HepG2 (cell line): ENCODE data around the gene CLDN9. TPM values are rescaled to one million over a fixed set of nuclear protein-coding genes. Genes with fewer than 3 reads are reported as not detected.

Experiments used
- CHD2 ChIP-seq: IDR thresholded peaks from 2 replicates; pipeline ENCODE4 v1.6.1; 2011; ENCODE audit warnings: low read depth, low read length, improper control_type of control experiment
- KLF13 ChIP-seq: sonication (generic); formaldehyde crosslinking; IDR thresholded peaks from 2 replicates; pipeline ENCODE4 v1.4.0; 2020; ENCODE audit warnings: mild to moderate bottlenecking, missing genetic modification reagents
- MEIS1 ChIP-seq: sonication (generic); formaldehyde crosslinking; IDR thresholded peaks from 2 replicates; pipeline ENCODE4 v1.9.0; 2021; ENCODE audit warnings: mild to moderate bottlenecking, missing genetic modification reagents, moderate library complexity, borderline replicate concordance
- POGZ ChIP-seq: sonication (generic); formaldehyde crosslinking; IDR thresholded peaks from 2 replicates; pipeline ENCODE4 v1.4.0; 2020; ENCODE audit warnings: mild to moderate bottlenecking, missing genetic modification reagents
- SIX4 ChIP-seq: sonication (generic); formaldehyde crosslinking; IDR thresholded peaks from 2 replicates; pipeline ENCODE4 v1.4.0; 2020; ENCODE audit warnings: missing genetic modification reagents
- YY1 ChIP-seq: IDR thresholded peaks from 2 replicates; pipeline ENCODE4 v1.6.1; 2011; ENCODE audit warnings: low read length, low read depth, moderate library complexity, mild to moderate bottlenecking; ENCODE audit not compliant: insufficient read depth, insufficient replicate concordance
- ZBTB8A ChIP-seq: sonication (generic); formaldehyde crosslinking; IDR thresholded peaks from 2 replicates; pipeline ENCODE4 v1.4.0; 2020; ENCODE audit warnings: mild to moderate bottlenecking, low read depth, missing genetic modification reagents, borderline replicate concordance
- ZFP90 ChIP-seq: sonication (generic); formaldehyde crosslinking; IDR thresholded peaks from 2 replicates; pipeline ENCODE4 v1.8.0; 2022; ENCODE audit warnings: missing genetic modification reagents, mild to moderate bottlenecking, inconsistent platforms, borderline replicate concordance
- ZNF232 ChIP-seq: sonication (generic); formaldehyde crosslinking; IDR thresholded peaks from 2 replicates; pipeline ENCODE4 v1.4.0; 2020; ENCODE audit warnings: missing genetic modification reagents, borderline replicate concordance
- ZNF24 ChIP-seq: fragments of 450-650 bp; IDR thresholded peaks from 2 replicates; pipeline ENCODE4 v1.6.1; 2017; ENCODE audit warnings: antibody characterized with exemption, mild to moderate bottlenecking
- ZNF549 ChIP-seq: sonication (generic); formaldehyde crosslinking; IDR thresholded peaks from 2 replicates; pipeline ENCODE4 v1.5.0; 2020; ENCODE audit warnings: missing genetic modification reagents
- ZNF567 ChIP-seq: sonication (generic); formaldehyde crosslinking; IDR thresholded peaks from 2 replicates; pipeline ENCODE4 v1.8.1; 2023; ENCODE audit warnings: mild to moderate bottlenecking, missing genetic modification reagents, borderline replicate concordance
- ZNF674 ChIP-seq: sonication (generic); formaldehyde crosslinking; IDR thresholded peaks from 2 replicates; pipeline ENCODE4 v1.5.0; 2020; ENCODE audit warnings: low read depth, mild to moderate bottlenecking, missing genetic modification reagents
- ZNF678 ChIP-seq: sonication (generic); formaldehyde crosslinking; IDR thresholded peaks from 2 replicates; pipeline ENCODE4 v1.4.0; 2020; ENCODE audit warnings: mild to moderate bottlenecking, missing genetic modification reagents
- ZNF781 ChIP-seq: sonication (generic); formaldehyde crosslinking; IDR thresholded peaks from 2 replicates; pipeline ENCODE4 v1.5.1; 2020; ENCODE audit warnings: borderline replicate concordance, mild to moderate bottlenecking, missing genetic modification reagents; ENCODE audit errors: not compliant biosample characterization
- polyA plus RNA-seq, 8 experiments: library from polyadenylated mRNA; depleted of rRNA in 3 of 8; stranded (reverse) in 7 of 8; unstranded in 1 of 8; fragments of >200 nt; fragmentation: Illumina TruSeq in 4 of 8; extraction: Trizol in 4 of 8; gene quantifications; 2 replicates each; pipeline versions ENCODE4 v1.2.1 to v1.2.3, GENCODE V29; 2011 to 2016; ENCODE audit warnings: low read depth in 4 of 8, missing spikeins in 1 of 8, mixed read lengths in 1 of 8; ENCODE audit not compliant: insufficient read depth in 1 of 8
- total RNA-seq, 5 experiments: library from RNA; depleted of rRNA; stranded (reverse); fragments of >200 nt; fragmentation: Illumina TruSeq; extraction: Trizol; gene quantifications; 2 replicates each; pipeline ENCODE4 v1.2.3, GENCODE V29; 2016; ENCODE audit warnings: low read depth in 1 of 5
- TF ChIP-seq, protein P1 (sequence below): sonication (generic); formaldehyde crosslinking; IDR thresholded peaks from 2 replicates; pipeline ENCODE4 v1.5.1; 2020; ENCODE audit warnings: missing genetic modification reagents, mild to moderate bottlenecking, borderline replicate concordance
- TF ChIP-seq, protein P2 (sequence below): sonication (generic); formaldehyde crosslinking; IDR thresholded peaks from 2 replicates; pipeline ENCODE4 v1.4.0; 2020; ENCODE audit warnings: missing genetic modification reagents
- TF ChIP-seq, protein P3 (sequence below): sonication (generic); formaldehyde crosslinking; IDR thresholded peaks from 2 replicates; pipeline ENCODE4 v1.4.0; 2020; ENCODE audit warnings: missing genetic modification reagents, mild to moderate bottlenecking, borderline replicate concordance
- TF ChIP-seq, protein P4 (sequence below): sonication (generic); formaldehyde crosslinking; IDR thresholded peaks from 2 replicates; pipeline ENCODE4 v1.8.0; 2022; ENCODE audit warnings: mild to moderate bottlenecking, missing genetic modification reagents, moderate library complexity
- TF ChIP-seq, protein P5 (sequence below): sonication (generic); formaldehyde crosslinking; IDR thresholded peaks from 2 replicates; pipeline ENCODE4 v1.8.1; 2022; ENCODE audit warnings: low read depth, mild to moderate bottlenecking, missing genetic modification reagents

CLDN9 gene
- total and polyA plus RNA-seq, 2 of the 13 experiments (the other 11 are each of a cell fraction or from before 2014, with no cell fraction given): 0.15 to 0.26 TPM

DNA sequence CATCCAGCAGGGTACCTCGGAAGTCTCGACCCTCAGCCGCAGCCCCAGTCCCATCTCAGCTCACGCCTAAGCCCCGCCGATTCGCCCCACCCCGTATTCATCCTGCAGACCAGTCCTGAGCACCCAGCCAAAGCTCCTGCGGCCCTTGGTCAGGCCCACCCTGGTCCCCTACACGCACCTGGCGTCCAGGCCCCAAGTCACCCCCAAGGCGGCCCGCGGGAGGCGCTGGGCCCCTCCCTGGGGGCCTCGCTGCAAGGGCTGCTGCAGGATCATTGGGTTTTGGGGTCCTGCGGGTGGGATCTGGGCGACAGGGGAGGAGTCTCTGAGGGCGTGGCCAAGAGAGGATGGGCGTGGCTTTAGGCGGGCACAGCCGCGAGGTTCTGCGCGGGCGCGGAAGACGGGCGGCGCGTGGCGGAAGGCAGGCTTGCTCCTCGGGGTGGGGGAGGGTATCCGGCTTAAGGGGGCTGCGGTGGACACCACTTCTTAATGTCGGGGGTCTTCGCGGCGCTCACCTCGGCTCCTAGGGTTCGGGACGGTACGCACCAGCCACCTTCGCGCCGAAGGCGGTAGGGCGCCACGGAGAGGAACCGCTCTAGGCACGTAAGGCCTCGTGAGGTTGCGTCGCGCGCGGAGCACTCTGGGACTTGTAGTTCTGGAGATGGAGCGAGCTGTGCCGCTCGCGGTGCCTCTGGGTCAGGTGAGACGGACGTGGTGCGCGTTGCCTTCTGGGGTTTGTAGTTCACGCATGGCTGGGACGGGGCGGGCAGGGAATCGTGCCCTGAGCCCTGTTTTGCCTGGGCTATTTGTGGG is 11.2 kb downstream of the CLDN9 start, which contains the start of the genes HCFC1R1 and THOC6 (continued):
- TF ChIP-seq, protein P1, sequence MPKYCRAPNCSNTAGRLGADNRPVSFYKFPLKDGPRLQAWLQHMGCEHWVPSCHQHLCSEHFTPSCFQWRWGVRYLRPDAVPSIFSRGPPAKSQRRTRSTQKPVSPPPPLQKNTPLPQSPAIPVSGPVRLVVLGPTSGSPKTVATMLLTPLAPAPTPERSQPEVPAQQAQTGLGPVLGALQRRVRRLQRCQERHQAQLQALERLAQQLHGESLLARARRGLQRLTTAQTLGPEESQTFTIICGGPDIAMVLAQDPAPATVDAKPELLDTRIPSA: no peak
- no peak for TF ChIP-seq ZNF549
- TF ChIP-seq KLF13: no peak
- TF ChIP-seq SIX4 (CRISPR knock-in tag): peak; percentile 59; the same call in 1 of the 2 replicates
- peak; percentile 88 for TF ChIP-seq CHD2
- TF ChIP-seq YY1: peak; percentile 57
- TF ChIP-seq ZNF674 (CRISPR knock-in tag): no peak
- TF ChIP-seq ZNF678: no peak
- TF ChIP-seq, protein P2, sequence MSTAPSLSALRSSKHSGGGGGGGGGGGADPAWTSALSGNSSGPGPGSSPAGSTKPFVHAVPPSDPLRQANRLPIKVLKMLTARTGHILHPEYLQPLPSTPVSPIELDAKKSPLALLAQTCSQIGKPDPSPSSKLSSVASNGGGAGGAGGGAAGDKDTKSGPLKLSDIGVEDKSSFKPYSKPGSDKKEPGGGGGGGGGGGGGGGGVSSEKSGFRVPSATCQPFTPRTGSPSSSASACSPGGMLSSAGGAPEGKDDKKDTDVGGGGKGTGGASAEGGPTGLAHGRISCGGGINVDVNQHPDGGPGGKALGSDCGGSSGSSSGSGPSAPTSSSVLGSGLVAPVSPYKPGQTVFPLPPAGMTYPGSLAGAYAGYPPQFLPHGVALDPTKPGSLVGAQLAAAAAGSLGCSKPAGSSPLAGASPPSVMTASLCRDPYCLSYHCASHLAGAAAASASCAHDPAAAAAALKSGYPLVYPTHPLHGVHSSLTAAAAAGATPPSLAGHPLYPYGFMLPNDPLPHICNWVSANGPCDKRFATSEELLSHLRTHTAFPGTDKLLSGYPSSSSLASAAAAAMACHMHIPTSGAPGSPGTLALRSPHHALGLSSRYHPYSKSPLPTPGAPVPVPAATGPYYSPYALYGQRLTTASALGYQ (CRISPR knock-in tag): no peak; the same call in none of the 2 replicates
- no peak for TF ChIP-seq ZNF24
- TF ChIP-seq POGZ (CRISPR knock-in tag): 0 out of 2 replicates have a peak, but pooled peaks have one; percentile 23
- TF ChIP-seq, protein P3, sequence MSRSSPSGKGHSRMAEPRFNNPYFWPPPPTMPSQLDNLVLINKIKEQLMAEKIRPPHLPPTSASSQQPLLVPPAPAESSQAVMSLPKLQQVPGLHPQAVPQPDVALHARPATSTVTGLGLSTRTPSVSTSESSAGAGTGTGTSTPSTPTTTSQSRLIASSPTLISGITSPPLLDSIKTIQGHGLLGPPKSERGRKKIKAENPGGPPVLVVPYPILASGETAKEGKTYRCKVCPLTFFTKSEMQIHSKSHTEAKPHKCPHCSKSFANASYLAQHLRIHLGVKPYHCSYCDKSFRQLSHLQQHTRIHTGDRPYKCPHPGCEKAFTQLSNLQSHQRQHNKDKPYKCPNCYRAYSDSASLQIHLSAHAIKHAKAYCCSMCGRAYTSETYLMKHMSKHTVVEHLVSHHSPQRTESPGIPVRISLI (CRISPR knock-in tag): peak; percentile 53; the same call in 1 of the 2 replicates
- TF ChIP-seq, protein P4, sequence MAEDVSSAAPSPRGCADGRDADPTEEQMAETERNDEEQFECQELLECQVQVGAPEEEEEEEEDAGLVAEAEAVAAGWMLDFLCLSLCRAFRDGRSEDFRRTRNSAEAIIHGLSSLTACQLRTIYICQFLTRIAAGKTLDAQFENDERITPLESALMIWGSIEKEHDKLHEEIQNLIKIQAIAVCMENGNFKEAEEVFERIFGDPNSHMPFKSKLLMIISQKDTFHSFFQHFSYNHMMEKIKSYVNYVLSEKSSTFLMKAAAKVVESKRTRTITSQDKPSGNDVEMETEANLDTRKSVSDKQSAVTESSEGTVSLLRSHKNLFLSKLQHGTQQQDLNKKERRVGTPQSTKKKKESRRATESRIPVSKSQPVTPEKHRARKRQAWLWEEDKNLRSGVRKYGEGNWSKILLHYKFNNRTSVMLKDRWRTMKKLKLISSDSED (CRISPR knock-in tag): no peak
- peak; percentile 91; the same call in 1 of the 2 replicates for TF ChIP-seq ZNF567
- TF ChIP-seq ZNF232 (CRISPR knock-in tag): peak; percentile 63; the same call in 1 of the 2 replicates
- TF ChIP-seq, protein P5, sequence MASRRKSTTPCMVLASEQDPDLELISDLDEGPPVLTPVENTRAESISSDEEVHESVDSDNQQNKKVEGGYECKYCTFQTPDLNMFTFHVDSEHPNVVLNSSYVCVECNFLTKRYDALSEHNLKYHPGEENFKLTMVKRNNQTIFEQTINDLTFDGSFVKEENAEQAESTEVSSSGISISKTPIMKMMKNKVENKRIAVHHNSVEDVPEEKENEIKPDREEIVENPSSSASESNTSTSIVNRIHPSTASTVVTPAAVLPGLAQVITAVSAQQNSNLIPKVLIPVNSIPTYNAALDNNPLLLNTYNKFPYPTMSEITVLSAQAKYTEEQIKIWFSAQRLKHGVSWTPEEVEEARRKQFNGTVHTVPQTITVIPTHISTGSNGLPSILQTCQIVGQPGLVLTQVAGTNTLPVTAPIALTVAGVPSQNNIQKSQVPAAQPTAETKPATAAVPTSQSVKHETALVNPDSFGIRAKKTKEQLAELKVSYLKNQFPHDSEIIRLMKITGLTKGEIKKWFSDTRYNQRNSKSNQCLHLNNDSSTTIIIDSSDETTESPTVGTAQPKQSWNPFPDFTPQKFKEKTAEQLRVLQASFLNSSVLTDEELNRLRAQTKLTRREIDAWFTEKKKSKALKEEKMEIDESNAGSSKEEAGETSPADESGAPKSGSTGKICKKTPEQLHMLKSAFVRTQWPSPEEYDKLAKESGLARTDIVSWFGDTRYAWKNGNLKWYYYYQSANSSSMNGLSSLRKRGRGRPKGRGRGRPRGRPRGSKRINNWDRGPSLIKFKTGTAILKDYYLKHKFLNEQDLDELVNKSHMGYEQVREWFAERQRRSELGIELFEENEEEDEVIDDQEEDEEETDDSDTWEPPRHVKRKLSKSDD (CRISPR knock-in tag): no peak; the same call in 1 of the 2 replicates
- no peak for TF ChIP-seq ZBTB8A (CRISPR knock-in tag)
- TF ChIP-seq ZFP90: no peak
- peak; percentile 81 for TF ChIP-seq ZNF781 (CRISPR knock-in tag)
- peak; percentile 80 for TF ChIP-seq MEIS1 (CRISPR knock-in tag)
